ENCODE results near the gene DROSHA.

The DROSHA gene

DNA sequence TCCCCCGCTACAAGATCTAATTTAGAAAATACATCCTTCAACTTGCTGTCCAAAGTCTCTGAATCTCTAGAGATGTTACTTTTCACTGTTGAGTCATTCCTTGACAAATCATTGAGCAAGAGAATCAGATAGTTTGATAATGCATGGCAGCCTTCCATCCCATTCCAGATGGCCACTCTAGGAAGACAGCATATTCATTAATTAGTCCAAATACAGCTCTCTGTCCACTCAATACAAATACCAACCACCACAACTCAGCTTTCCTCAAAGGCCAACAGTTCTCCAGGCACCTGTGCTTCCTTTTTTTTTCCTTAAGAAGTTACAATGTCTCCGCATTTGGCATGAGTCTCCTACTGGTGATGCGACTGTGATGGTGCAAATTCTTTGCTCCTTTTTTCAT lies 72.3 kb downstream of the DROSHA start:
- no peak for DNase-seq

DNA sequence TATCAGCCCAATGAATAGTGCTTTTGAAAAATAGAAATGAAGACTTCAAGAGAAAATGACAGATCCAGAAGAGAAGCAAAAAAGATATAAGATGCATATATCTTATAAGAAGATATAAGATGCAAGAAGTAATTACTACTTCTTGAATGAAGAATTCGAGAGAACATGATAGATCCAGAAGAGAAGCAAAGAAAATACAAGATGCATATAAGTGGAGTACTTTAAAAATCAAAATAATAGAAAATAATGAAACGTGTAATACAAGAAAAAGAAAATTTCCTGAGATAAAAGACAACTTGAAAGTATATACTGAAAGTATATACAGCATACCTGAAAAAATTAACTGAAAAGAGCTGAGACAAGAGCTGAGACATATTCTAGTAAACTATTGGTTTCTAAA lies 76.7 kb downstream of the DROSHA start:
- no peak for DNase-seq

DNA sequence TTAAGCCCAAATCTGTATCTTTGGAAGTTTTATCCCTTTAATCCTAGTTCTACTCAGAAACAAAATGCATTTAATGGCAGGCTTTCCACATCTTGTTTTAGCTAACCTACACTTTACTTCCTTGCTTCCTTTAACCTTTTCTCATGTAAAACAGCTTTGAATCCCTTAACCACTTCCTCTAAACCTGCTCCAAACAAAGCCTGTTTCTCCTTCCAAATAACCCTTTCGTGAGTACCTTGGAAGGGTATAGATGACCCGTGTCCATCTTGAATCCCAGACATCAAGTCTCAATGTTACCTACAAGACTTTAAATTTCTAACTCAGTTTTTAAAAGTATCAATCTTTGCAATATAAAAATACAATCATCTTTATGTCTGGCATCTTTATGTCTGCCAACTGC lies 78.4 kb downstream of the DROSHA start:
- DNase-seq, result no peak

DNA sequence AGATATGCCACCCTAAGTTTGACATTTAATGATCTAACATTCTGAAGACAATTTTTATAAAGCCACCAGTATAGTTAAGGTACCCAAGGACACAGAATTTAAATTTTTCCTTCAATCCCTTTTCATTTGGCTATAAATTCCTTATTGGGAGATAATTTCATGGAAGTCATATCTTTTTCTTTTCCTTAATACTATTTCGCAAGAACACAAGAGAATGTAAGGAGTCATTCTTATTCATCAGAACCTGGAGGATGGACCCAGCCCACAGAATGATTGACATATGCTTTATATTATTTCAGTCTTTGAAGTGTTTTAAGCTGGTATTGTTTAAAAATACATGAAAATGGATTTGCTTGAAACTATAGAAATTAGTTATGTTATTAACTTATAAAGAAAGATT lies 79.6 kb downstream of the DROSHA start:
- no peak for DNase-seq

DNA sequence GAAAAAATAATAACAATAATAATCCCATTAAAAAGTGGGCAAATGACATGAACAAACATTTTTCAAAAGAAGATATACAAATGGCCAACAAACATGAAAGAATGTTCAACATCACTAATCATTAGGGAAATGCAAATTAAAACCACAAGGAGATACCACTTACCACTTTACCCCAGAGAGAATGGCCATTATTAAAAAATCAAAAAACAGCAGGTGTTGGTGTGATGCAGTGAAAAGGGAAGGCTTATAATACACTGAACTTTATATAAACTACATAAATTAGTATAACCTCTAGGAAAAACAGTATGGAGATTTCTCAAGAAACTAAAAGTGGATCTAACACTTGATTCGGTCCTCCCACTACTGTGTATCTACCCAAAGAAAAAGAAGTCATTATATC lies 81.9 kb downstream of the DROSHA start:
- DNase-seq, result no peak

DNA sequence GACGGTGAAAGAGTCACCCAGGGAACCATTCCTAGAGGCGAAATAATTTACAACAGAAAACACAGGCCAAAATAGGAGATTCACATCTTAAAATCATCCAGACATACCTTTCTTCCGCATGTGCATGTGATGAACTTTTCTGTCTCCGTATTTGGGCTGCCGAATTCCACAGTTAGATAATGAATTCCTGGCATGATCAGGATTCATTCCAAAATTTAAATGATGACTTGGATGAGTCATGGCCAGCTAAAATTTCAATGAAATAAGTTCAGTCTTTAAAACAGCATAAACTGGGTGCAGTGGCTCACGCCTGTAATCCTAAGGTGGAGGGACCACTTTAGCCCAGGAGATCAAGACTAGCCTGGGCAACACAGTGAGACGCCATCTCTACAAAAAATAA lies 82.7 kb downstream of the DROSHA start:
- DNase-seq, result no peak

DNA sequence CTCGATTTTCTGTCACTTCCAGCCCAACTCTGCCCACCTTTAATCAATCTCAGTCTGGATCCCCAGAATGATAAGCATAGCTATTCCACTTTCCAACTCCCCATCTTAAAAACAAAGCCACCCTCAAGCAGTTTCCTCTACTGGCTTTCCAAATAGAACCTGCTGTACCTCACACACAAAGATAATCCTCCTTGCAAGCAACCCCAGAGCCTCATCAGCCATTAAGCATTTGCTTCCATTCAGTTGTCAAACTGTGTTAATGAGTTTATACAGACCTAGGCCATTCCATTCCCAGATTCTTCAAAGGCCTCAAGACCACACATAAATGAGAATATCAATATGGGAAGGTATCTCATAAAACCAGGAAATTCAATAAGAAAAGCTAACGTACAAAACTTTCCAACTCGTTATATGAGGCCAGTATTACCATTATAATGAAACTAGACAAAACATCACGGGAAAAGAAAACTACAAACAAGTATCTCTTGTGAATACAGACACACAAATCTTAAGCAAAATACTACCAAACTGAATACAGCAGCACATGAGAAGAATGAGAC lies 86.8 kb downstream of the DROSHA start:
- no peak for DNase-seq

DNA sequence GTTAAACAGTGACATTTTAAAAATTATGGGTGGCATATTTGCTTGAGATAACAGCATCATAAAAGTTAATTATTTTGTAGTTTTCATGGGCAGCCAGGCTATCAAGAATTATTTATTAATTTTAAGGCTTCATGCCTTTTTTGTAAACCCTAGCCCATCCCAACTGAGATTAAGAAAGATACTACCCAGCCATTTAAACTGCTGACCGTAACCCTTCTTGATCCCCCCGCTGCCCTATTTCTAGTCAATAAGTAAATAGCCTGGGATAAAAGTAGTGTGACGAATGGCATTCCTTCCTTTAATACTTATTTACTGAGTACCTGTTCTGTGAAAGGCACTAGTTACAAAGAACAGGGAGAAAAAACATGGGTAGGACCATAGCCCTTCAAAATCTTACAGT lies 88.3 kb downstream of the DROSHA start:
- DNase-seq, result no peak

DNA sequence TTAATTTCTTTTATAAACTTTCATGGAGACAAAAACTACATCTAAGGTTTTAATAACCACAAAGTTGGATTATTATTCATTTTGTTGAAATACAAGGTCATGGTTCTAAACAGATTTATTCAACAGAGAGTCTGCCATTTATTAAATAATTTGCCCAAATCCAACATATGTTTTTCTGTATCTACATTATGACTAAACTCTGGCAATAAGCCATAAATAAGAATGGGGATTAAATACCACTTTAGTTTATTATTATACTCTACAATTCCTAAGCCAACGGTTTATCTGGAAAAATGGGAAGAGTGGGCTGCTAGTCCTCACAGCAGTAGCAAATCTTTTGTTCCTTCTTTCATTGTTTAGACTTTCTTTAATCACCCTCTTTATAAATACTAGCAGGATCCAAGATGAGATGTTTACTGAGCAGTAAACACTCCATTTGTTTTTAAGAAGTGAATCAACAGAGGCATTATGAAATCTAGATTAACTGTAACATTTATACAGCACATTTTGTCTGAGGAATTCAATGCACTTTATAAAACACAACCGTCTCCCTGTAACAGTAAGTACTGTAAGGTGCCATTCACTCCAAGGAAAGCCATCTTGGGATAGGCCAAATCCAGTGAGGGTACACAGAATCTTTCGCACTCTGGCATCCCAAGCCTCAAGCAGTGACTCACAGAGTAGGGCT lies 89.7 kb downstream of the DROSHA start:
- no peak for DNase-seq

DNA sequence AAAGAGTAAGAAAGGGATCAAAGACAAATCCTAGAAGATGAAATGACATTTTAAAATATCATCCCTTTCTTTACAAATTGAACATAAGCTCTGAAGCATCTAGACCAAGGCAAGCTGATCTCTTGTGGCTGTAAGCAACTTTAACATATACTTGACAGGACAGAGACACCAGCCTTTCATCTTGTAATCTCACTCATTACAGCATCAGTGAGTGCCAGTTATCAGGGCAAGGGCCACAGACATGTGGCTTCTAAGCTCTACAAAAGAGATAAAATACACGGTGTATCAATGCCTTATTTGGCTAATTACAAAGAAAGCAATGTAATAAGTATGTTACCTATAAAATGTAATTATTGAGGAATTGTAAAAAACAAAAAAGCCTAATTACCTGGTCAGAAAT lies 95.0 kb downstream of the DROSHA start:
- no peak for DNase-seq

DNA sequence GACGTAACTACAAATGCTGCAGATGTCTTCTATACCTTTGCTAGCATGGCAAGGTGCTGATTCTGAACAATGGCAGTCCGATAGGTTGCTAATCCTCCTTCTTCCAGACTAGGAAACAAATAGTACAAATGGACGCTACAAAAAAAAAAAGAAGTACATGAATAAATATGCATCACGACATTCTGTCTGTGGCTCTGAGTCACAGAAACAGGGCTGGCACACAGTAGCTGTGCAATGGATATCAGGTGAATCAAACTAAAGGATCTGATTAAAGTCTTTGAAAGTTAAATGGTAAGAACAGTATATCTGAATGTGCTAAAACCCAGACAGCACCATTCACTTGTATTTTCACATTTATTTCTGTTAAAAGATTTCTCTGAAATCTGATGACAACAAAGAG lies 96.2 kb downstream of the DROSHA start:
- DNase-seq, result no peak

DNA sequence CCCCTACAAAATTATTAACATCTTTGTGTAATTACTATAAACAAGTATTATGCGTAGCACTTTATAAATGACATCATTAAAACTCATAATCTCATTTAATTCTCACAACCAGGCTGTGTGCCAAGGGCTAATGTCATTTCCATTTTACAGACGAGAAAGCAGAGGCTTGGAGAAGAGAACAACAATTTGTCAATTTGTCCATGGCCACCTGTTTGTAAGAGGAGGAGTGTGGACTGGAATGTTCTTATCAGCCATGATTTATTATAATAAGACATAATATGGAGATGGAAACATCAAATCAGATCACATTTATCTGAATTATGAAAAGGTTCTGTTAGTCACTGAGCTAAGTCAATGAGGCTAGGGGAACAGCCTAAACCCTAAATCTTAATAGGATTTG lies 97.0 kb downstream of the DROSHA start:
- no peak for DNase-seq

DNA sequence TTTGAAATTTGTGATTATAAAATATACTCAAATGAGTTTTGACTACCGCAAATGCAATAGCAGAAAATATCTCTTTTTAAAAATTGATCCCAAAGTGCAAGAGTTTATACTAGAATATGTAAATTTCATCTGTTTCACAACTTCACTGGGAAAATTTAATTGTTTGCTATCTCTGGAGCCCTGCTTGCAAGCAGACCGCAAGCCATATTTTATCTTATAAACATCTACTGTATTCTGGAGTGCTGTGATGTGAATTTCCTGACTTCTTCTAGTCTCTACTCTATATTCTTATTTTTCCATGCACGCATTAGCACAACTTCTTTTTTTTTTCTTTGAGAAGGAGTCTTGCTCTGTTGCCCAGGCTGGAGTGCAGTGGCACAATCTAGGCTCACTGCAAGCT lies 98.7 kb downstream of the DROSHA start:
- DNase-seq, result no peak

DNA sequence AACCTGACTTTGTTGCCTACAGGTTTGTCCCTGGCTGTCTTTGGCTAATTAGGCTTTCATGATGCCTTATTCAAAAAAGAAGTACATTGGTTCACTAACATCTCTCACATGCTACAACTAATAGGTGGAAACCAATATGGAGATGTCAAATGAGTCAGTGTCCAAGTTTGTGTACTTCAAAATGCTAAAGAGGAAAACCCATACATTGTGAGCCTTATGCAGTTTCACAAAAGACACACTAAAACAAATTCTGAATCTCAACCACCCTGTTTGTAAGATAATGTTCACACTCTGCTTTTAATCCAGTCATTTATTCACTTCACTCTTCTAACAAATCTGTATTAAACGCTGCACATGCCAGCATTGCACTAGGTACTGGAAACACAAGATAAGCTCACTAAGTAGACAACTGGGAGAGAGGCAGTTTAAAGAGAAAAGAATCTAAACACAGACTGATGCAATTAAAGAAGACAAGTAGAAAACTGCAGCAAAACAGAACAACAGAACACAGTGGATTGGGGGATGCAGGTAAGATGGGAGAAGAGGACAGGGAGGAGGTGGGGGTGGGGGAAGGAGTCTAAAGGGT lies 104.1 kb downstream of the DROSHA start:
- DNase-seq, result no peak

DNA sequence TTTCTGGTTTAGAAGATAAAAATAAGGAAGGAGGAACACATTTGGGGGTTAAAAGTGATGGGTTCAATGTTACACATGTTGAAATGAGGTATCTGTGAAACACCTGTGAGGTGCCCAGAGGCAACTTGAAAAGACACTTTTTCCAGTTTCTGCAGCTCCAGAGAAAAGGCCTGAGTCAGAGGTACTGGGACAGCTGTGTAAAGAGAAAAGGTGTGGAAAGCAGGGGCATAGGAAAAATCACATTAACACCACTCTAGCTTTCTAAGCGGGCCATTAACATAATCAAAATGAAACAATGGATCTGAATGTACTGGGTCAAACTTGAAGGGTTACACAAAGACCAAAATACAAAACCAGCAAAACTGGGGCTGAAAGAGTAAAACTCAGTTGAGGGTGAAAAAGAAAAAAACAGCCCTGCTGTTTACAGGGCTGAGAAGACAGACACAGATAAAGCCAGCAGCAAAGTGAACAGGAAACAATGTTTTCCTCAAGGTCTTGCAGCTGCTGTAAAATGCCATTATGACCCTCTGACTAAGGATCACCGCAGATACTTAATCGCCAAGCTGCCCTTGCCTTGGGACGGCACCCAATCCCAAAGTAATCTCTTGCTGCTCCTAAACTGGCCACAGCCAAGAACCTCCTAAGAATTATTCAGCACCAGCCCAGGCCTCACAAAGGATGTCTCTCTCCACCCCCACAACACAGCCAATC lies 104.7 kb downstream of the DROSHA start:
- DNase-seq, result no peak

DNA sequence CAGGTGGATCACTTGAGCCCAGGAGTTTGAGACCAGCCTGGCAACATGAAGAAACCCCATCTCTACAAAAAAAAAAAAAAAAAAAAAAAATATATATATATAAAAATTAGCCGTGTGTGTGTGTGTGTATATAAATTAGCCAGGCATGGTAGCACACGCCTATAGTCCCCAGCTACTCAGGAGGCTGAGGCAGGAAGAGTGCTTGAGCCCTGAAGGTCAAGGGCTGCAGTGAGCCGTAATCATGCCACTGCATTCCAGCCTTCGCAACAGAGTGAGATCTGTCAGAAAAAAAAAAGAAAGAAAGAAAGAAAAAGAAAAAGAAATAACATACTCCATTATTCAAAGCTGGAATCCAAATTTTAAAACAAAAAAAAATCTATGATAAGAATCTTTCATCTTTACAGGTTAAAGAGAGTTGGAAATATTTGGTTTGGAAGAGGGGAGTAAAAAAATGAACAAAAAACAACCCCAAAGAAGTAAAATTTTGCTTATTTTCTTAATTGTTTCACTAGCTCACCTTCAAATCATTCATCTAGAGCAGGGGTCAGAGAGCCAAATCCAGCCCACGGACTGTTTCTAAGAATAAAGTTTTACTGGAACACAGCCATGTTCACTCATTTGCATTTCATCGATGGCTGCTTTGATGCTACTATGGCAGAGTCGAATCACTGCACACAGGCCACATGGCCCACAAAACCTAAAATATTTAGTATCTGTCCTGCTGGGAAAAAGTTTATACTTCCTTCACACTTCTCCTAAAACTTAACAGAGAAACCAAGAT lies 109.9 kb downstream of the DROSHA start:
- no peak for DNase-seq

DNA sequence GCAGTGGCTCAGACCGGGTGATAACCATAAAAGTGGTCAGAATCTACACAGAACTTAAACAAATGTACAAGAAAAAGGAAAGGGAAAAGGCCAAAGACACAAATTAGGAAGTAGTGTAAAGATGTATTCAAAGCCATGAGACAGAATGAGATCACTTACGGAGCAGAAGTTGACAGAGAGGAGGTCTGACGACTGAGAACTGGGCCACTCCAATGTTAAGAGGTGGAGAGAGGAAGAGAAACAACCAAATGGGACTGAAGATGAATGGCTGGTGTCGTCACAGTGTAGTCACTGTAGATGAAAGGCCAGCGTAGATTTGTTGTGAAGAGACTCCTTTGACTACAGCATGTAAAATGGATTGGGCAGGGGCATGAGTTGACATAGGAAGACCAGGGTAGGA lies 114.4 kb downstream of the DROSHA start:
- no peak for DNase-seq

DNA sequence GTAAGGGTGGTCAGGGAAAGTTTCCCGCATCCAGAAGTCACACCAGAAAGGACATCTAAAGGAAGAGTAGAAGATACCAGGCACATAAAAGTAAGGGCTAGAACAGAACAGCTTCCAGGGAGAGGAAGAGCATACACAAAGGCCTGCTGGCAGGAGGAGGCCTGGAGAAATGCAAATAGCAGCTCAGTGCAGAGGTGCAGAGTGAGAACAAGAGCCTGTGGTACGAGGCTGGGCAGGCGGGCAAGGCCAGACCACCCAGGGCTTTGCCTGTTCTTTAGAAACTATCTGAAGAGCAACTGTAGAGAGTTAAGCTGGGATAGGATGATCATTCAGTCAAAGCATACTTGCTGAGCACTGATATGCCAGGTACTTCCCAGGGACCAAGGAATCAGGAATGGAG lies 115.3 kb downstream of the DROSHA start:
- DNase-seq, result no peak

DNA sequence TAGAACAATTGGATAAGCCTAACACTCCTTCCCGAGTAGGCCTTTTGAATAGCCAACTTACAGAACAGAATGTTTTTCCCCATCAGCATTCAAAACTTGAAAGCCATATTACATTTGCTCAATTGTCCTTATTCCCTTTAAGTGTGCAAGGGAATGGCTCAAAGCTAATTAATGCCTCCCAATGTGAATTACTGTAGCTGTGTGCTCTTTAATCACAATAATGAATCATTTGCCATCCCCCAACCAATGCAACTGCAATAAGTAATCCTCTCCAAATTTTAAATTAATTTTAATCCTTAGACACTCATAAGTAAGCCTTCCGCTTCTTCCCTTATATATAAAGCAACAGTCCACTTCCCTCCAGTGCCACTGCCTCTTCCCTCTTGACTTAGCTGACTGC lies 115.9 kb downstream of the DROSHA start:
- DNase-seq, result no peak

DNA sequence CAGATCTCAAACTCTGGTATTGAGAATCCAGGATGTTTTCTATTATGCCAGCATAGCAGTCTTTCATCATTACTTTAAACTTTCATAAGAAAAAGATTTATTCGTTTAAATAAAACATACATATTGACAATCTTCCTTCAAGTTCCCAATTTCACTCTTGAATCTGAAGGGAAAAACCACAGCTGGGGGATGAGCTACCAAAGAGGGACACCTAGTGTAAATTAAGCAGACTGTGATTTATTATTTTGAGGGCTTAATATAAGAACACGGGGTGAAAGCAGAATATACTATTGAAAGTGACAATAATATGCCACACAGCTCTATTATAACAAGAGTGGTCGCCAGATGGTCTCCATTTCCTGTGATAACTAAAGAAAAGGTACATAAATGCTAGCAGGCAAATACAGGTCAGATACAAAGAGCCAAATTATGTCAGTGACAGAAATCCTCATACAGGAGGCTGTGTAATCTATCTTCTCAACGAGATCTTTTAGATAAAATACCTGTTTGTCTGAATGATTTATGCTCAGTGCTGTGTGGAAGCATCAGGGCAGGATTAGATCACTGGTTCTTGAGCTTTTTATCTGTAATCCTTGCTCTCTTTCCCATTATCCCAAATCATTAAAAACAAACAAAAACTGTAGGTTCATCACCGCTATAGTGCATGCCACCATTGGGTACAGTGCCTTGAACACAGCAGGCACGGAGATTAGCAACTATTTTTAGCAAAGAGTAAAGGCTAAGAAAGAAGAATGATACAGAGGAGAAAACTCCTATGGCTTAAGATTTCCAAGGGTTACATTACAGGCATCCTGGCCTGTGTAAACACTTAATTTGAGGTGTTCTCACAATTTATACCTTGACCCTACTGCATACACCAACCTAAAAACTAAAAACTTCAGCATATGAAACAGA lies 116.6 kb downstream of the DROSHA start:
- no peak for DNase-seq

DNA sequence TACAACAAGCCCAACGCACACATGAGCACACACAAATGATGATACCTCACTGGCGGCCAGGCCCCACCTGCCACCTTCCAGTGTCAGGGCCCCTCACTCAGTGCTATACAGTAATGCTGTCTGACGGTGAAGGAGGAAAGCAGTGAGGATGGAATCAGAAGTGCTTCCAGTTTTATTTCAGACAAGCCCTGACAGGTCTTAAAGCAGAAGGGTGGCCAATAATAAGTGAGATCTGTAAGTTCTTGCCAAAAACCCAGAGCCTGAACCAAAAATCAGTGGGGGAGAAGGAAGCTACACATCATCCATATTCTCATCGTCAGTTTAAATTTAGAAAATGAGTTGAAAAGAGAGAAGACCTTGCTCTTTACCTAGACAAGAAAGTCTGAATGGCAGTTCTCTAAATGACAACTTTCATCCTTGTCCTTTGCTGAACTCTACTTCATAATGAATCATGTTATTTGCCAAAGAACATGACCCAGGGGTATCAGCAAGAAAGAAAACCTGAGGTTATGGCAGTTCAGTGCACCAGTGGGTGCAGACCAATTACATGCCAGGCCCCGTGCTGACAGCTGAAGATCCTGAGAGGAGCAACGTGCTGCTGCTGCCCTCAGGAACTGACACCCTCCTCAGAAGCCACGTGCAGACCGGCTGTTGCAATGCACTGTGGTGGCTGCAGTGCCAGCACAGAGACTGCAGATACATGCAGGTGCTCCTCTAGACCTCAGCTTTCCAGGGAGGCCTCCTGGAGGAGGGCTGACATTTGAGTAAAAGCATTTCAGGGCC lies 118.7 kb downstream of the DROSHA start:
- no peak for DNase-seq

Measured in femur (tissue), 1 donor.